Hepatocyte (in vitro differentiated cells): ENCODE results near the gene OBSCN.

Source experiments
- EZH2 ChIP-seq: fragments of 200-600 bp; sonication (generic); IDR thresholded peaks from 2 replicates; pipeline ENCODE4 v1.6.1; 2016; ENCODE audit warnings: antibody characterized with exemption, mild to moderate bottlenecking, borderline replicate concordance
- EZH2phosphoT487 ChIP-seq: fragments of 200-600 bp; sonication (generic); IDR thresholded peaks from one replicate; pipeline ENCODE4 v1.6.1; 2018; ENCODE audit warnings: antibody characterized with exemption, mild to moderate bottlenecking, low read depth, moderate library complexity; ENCODE audit not compliant: unreplicated experiment, severe bottlenecking
- TF ChIP-seq, protein P1 (sequence below): fragments of 200-600 bp; sonication (generic); IDR thresholded peaks from 2 replicates; pipeline ENCODE4 v1.5.1; 2016; ENCODE audit warnings: antibody characterized with exemption, mild to moderate bottlenecking; ENCODE audit not compliant: poor library complexity

DNA sequence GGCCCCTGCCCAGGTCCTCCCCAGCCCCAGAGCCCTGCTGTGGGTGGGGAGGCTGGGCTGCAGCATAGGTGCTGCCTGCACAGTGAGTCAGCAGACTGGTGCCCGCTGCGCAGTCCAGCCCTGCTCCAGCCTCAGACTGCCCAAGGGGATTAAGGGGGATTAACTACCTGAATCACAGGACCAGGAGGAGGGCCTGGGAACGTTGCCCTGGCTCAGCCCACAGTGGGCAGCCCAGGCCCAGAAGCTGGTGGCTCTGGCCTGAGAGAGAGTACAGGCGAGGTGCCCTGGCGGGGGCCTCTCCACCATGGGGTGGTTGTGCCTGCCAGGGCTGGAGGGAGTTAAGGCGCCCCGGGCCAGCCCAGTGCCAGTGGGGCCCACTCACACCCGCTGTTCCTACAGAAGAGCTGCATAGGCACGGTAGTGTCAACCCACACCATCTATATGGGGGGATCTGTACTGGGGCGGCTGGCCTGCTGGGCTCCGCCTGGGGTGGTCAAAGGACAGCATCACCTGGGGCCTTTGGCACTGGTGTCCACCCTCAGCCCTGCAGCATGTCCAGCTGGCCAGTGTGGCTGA is 2.3 kb downstream of the OBSCN start:
- TF ChIP-seq, protein P1, sequence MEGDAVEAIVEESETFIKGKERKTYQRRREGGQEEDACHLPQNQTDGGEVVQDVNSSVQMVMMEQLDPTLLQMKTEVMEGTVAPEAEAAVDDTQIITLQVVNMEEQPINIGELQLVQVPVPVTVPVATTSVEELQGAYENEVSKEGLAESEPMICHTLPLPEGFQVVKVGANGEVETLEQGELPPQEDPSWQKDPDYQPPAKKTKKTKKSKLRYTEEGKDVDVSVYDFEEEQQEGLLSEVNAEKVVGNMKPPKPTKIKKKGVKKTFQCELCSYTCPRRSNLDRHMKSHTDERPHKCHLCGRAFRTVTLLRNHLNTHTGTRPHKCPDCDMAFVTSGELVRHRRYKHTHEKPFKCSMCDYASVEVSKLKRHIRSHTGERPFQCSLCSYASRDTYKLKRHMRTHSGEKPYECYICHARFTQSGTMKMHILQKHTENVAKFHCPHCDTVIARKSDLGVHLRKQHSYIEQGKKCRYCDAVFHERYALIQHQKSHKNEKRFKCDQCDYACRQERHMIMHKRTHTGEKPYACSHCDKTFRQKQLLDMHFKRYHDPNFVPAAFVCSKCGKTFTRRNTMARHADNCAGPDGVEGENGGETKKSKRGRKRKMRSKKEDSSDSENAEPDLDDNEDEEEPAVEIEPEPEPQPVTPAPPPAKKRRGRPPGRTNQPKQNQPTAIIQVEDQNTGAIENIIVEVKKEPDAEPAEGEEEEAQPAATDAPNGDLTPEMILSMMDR: no peak
- TF ChIP-seq EZH2: no peak
- TF ChIP-seq EZH2phosphoT487: no peak
